NCI-H345 (cell line): Measurements from ENCODE around the gene IGLL1.
"Not testable (repeated sequence)": the region's sequence is repeated elsewhere in the genome, so short reads cannot be mapped to it uniquely, and the experiment has no call there.

Experiments
- DNase-seq: peaks from one replicate; lab custom pipeline; 2025; lab: John Stamatoyannopoulos, UW

IGLL1 gene

GRCh38 chr22:23591201-23591791 lies 11.2 kb upstream of the IGLL1 start:
- DNase-seq: peak; percentile 58

GRCh38 chr22:23583836-23584235 lies 3.7 kb upstream of the IGLL1 start:
- DNase-seq: no peak

- DNase-seq: no peak
Measured at GRCh38 chr22:23583153-23583552, 3.1 kb upstream of the IGLL1 start.

GRCh38 chr22:23581260-23581650 lies 1.2 kb upstream of the IGLL1 start:
- DNase-seq: no peak

DNA sequence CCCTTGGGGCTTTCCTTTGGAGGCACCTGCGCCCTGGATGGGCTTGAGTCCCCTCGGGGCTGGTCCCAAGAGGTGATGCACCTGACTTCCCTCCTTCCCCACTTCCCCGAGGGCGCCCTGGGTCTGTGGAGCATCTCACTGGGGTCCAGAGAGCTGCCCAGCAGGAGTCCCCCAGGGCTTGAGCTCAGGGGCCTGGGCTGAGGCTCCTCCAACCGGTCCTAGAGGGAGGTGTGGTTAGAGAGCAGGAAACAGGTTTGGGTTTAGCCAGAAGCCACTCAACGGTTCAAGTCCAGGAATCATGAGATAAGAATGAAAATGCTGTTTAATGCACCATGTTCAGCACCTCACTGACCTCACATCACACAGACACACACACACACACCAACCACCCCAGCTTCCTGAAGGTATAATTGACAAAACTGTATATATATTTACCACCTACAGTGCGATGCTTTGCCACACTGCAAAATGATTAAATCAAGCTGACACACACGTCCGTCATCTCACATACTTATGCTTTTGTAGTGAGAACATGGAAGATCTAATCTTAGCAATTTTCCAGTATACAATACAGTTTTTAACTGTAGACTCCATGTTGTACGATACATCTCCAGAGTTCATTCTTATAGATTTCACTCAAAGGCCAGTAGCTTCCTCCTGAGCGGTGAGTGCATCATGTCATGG lies 628 bp upstream of the IGLL1 start:
- DNase-seq: no peak

DNA sequence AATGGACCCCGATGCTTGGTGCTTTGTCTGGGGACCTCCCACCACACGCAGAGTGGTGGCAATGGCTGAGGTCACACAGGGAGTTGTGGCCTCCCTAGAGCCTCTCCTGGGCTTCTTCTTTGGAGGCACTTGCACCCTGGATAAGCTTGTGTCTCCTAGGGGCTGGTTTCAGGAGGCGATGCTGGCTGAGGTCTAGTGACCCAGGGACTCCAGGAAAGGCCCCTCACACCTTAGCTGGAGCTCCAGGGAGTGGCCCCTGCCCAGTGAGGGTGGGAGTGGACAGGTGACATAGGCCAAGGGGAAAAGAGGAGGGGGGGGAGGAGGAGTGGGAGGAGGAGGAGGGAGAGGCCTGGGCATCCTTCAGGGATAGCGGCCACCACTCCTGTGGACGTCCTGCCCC lies 810 bp downstream of the IGLL1 start:
- no peak for DNase-seq

- no peak for DNase-seq
Measured at GRCh38 chr22:23578306-23578705, 1.8 kb downstream of the IGLL1 start.

GRCh38 chr22:23576681-23577080 lies 3.4 kb downstream of the IGLL1 start:
- DNase-seq: no peak

GRCh38 chr22:23575601-23576000 lies 4.5 kb downstream of the IGLL1 start:
- DNase-seq: no peak

DNA sequence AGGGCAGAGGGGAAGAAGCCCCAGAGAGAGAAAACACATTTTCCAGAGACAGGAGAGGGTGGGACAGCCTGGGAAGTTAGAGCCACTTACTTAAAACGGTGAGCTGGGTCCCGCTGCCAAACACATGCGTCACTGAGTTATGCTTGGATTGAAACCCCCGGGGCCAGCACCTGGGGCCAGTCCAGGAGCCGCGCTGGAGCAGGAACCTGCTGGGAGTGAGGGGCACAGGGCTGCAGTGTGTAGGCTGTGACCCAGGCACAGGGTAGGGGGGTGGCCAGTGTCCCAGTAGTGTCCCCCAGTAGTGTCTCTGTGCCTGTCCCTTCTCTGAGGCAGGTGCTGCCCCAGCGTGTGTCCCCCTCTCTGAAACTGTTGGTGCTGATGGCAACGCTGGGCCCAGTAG lies 5.2 kb downstream of the IGLL1 start:
- DNase-seq: no peak

DNA sequence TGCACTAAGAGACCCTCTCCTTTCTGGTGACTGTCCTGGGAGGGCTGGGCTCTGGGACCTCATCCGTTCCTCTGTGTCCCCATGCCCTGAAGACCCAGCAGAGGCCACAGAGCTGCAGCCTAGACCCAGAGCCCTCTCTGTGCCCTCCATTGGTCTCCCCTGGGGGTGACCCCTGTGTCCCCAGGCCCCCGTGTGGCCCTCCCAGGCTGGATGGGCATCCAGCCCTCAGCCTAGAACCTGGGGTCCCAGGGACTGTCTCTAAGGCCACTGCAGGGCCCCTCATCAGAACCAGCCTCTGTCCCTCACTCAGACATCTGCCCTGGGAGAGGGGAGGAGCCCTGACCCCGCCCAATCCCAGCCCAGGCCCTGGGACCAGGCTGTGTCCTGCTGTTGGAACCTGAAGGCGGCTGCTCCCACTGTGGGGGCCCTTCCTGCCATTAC lies 5.7 kb downstream of the IGLL1 start:
- DNase-seq: no peak

GRCh38 chr22:23573701-23574235 lies 6.3 kb downstream of the IGLL1 start:
- not testable (repeated sequence) for DNase-seq

- DNase-seq: not testable (repeated sequence)
Measured at GRCh38 chr22:23573106-23573505, 7.0 kb downstream of the IGLL1 start.

GRCh38 chr22:23571486-23571885 lies 8.6 kb downstream of the IGLL1 start:
- DNase-seq: no peak

GRCh38 chr22:23570681-23571080 lies 9.4 kb downstream of the IGLL1 start:
- DNase-seq: peak; percentile 44

- no peak for DNase-seq
Measured at GRCh38 chr22:23569716-23570115, 10.4 kb downstream of the IGLL1 start.

GRCh38 chr22:23569291-23569690 lies 10.8 kb downstream of the IGLL1 start:
- DNase-seq: no peak

DNA sequence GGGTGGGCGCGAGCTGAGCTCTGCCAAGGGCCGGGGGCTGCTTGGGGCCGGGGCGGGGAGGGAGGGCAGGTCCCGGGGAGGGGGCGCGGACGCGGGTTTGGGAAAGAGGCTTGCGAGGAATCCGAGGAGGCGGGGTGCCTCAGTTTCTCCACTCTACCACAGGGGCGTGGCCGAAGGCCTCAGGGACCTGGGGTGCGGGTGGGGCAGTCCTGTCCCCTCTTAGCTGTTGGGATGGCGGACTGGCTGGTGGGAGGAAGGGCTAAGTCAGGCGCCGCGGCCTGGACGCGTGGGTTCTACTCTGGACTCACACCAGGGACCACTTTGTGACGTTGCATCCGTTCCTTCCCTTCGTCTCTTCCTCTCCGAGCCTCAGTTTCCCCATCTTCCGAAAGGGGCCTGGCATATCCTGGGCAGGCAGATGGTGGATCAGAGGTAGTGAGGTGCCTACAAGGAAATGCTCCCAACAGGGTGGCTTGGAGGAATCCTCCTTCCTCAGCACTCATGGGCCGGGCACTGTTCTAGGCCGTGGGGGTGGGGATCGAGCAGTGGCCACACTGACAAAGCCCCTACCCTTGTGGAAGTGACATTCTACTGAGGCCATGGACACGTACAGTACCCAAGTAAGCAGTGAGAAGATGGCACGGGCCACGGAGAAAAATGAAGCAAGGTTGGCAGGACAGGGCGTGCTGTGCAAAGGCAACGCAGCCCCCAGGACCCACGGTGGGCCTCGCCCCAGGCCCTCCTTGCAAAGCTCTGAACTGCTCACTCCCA lies 13.2 kb downstream of the IGLL1 start:
- DNase-seq: no peak

- peak; percentile 31 for DNase-seq
Measured at GRCh38 chr22:23565915-23566704, 14.0 kb downstream of the IGLL1 start.

- peak; percentile 43 for DNase-seq
Measured at GRCh38 chr22:23565305-23565914, 14.7 kb downstream of the IGLL1 start.

DNA sequence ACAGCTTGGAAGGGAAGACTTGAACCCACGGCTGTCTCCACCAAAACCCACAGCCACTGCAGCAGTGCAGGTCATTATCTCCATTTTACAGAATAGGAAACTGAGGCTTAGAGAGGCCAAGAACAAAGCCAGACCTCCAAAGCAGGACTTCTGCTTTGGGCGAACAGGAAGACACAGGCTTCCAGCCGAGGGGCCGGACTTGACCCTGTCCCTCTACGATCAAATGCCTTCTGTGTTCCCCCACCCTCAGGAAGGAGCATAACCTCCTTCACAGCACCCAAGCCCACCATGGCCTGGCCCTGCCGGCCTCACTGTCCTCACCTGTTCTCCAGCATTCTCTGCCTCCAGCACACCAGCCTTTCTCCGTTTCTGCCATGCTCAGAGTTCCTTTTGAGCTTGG lies 15.8 kb downstream of the IGLL1 start:
- no peak for DNase-seq

- DNase-seq: no peak
Measured at GRCh38 chr22:23563111-23563510, 17.0 kb downstream of the IGLL1 start.
